Neural progenitor cell (in vitro differentiated cells): ENCODE results near the gene KIAA0040. TPM values are rescaled to one million over a fixed set of nuclear protein-coding genes. Genes with fewer than 3 reads are reported as not detected.
A peak's percentile ranks its signal among the peaks of the same experiment; 100 is the strongest.

ENCODE experiments used
- DNase-seq: peaks from one replicate; pipeline ENCODE4 v3.0.0-alpha.2; 2016; ENCODE audit warnings: low spot score
- H2AFZ ChIP-seq: fragments of 200-600 bp; sonication (generic); replicated peaks from 2 replicates; pipeline ENCODE4 v1.6.1; 2016; ENCODE audit warnings: antibody characterized with exemption
- H3F3A ChIP-seq: fragments of 200-600 bp; sonication (generic); 2 replicates; pipeline ENCODE4 v1.6.1; 2016; ENCODE audit warnings: antibody characterized with exemption, low read depth
- H3K27ac ChIP-seq: fragments of 200-600 bp; sonication (generic); 2 replicates; pipeline ENCODE4 v1.5.1; 2016; ENCODE audit warnings: mild to moderate bottlenecking
- H3K27me3 ChIP-seq: fragments of 200-600 bp; sonication (generic); 2 replicates; pipeline ENCODE4 v1.6.1; 2016; ENCODE audit warnings: mild to moderate bottlenecking, moderate library complexity
- H3K36me3 ChIP-seq: fragments of 200-600 bp; sonication (generic); 2 replicates; pipeline ENCODE4 v1.5.1; 2016
- H3K4me1 ChIP-seq: fragments of 200-600 bp; sonication (generic); 2 replicates; pipeline ENCODE4 v1.6.1; 2016; ENCODE audit warnings: mixed run types
- H3K4me2 ChIP-seq: fragments of 200-600 bp; sonication (generic); 2 replicates; pipeline ENCODE4 v1.6.1; 2016
- H3K4me3 ChIP-seq: fragments of 200-600 bp; sonication (generic); 2 replicates; pipeline ENCODE4 v1.5.1; 2016
- H3K79me2 ChIP-seq: fragments of 200-600 bp; sonication (generic); 2 replicates; pipeline ENCODE4 v1.6.1; 2016; ENCODE audit warnings: low read depth
- H3K9ac ChIP-seq: fragments of 200-600 bp; sonication (generic); 2 replicates; pipeline ENCODE4 v1.6.1; 2016
- H3K9me3 ChIP-seq: fragments of 200-600 bp; sonication (generic); 2 replicates; pipeline ENCODE4 v1.5.1; 2016; ENCODE audit warnings: low read depth
- H4K20me1 ChIP-seq: fragments of 200-600 bp; sonication (generic); 2 replicates; pipeline ENCODE4 v1.6.1; 2016; ENCODE audit warnings: low read depth
- H3K27ac Mint-ChIP-seq: 3 replicates; pipeline ENCODE4 v1.8.0; 2021; ENCODE audit warnings: mixed read lengths
- H3K27me3 Mint-ChIP-seq: 2 replicates; pipeline ENCODE4 v1.8.0; 2022; ENCODE audit warnings: low read depth, mild to moderate bottlenecking, inconsistent platforms, moderate library complexity, mixed read lengths; ENCODE audit not compliant: insufficient read depth
- H3K36me3 Mint-ChIP-seq: 3 replicates; pipeline ENCODE4 v1.8.0; 2021; ENCODE audit warnings: mixed read lengths
- H3K4me1 Mint-ChIP-seq: 3 replicates; pipeline ENCODE4 v1.8.0; 2021; ENCODE audit warnings: mixed read lengths
- H3K4me3 Mint-ChIP-seq: 3 replicates; pipeline ENCODE4 v1.8.0; 2021; ENCODE audit warnings: mild to moderate bottlenecking, moderate library complexity, mixed read lengths
- H3K9me3 Mint-ChIP-seq: 3 replicates; pipeline ENCODE4 v1.8.0; 2020; ENCODE audit warnings: mixed read lengths
- EZH2 ChIP-seq: fragments of 200-600 bp; sonication (generic); IDR thresholded peaks from 2 replicates; pipeline ENCODE4 v1.6.1; 2017; ENCODE audit warnings: antibody characterized with exemption, mild to moderate bottlenecking, moderate library complexity
- EZH2phosphoT487 ChIP-seq: fragments of 200-600 bp; sonication (generic); IDR thresholded peaks from 2 replicates; pipeline ENCODE4 v1.6.1; 2017; ENCODE audit warnings: antibody characterized with exemption
- total RNA-seq: library from RNA; depleted of rRNA; stranded (reverse); fragments of >200 nt; gene quantifications from 2 replicates; pipeline ENCODE4 v1.2.3, GENCODE V29; 2015; ENCODE audit warnings: low replicate concordance
- TF ChIP-seq, protein P1 (sequence below): fragments of 200-600 bp; sonication (generic); IDR thresholded peaks from 2 replicates; pipeline ENCODE4 v1.5.1; 2017; ENCODE audit warnings: antibody characterized with exemption, mild to moderate bottlenecking

KIAA0040 gene
- total RNA-seq, 1 donor from 2014 or later = not detected

DNA sequence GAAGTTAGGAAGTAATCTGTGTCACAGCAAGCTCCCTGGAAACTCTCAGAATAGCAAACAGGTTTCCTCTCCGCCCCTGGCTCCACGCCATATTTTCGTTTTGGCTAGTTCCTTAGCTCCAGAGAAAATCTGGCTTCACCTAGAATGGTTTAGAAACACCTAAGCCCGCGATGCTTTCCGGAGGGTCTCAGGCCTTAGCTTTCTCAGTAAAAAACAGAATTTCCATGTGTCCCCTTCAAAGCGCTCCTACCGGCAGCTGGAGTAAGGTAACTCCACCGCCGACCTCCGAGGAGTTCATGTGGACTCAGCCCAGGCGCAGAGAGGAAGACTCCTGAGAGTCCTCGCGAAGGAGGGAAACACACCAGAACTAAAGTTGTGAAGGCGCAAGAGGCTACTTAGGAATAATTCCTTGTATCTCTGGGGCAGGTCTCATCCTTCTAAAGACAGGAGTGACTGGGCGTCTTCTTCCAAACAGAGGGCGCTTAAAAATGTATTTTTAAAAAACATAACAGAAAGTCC, 406 bp downstream of the KIAA0040 start:
- Histone ChIP-seq H3K4me1 (peaks cover 7% of the 10 kb centered on the region), H3K4me3 (peak overlapping the region; percentile 56), H3F3A (no peaks in the 10 kb centered on the region), H3K9ac (no peak overlapping the region), H3K4me2 (peak overlapping the region; percentile 95), H3K27ac (no peak overlapping the region), H3K79me2 (no peaks in the 10 kb centered on the region), H4K20me1 (no peaks in the 10 kb centered on the region), H3K36me3 (no peaks in the 10 kb centered on the region), H3K27me3 (peaks cover 65% of the 10 kb centered on the region), H2AFZ (peak overlapping the region; percentile 43), H3K9me3 (no peaks in the 10 kb centered on the region)
- Mint-ChIP-seq H3K27me3 (peaks cover 30% of the 10 kb centered on the region), H3K36me3 (no peaks in the 10 kb centered on the region), H3K27ac (no peak overlapping the region), H3K4me3 (peak overlapping the region; percentile 88), H3K9me3 (no peaks in the 10 kb centered on the region), H3K4me1 (peaks cover 3% of the 10 kb centered on the region)
- DNase-seq = peak; percentile 42
- TF ChIP-seq, protein P1, sequence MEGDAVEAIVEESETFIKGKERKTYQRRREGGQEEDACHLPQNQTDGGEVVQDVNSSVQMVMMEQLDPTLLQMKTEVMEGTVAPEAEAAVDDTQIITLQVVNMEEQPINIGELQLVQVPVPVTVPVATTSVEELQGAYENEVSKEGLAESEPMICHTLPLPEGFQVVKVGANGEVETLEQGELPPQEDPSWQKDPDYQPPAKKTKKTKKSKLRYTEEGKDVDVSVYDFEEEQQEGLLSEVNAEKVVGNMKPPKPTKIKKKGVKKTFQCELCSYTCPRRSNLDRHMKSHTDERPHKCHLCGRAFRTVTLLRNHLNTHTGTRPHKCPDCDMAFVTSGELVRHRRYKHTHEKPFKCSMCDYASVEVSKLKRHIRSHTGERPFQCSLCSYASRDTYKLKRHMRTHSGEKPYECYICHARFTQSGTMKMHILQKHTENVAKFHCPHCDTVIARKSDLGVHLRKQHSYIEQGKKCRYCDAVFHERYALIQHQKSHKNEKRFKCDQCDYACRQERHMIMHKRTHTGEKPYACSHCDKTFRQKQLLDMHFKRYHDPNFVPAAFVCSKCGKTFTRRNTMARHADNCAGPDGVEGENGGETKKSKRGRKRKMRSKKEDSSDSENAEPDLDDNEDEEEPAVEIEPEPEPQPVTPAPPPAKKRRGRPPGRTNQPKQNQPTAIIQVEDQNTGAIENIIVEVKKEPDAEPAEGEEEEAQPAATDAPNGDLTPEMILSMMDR = no peak
- TF ChIP-seq EZH2 = peak; percentile 44

DNA sequence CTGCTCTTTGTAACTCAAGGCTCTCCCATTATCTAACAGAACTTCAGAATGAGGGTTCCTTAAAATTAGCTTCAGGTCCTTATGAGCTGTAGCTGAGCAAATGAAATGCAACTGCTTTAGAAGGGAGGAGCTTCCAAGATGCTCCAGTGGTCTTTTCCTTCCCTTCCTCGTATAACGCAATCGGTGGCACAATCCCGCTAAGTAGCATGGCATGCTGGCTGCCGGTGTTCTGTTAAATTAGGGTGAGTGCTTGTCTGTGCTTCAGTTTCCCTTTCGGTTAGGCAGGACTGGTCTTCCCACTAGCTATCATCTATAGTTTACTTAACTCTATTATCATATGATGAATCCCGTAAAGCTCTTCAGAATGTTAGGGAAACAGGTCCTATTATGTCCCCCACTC, 917 bp downstream of the KIAA0040 start:
- H3K9me3 ChIP-seq = no peaks in the 10 kb centered on the region
- peak overlapping the region; percentile 95 for H3K4me2 ChIP-seq
- H3K4me3 ChIP-seq = peak overlapping the region; percentile 56
- H3K4me1 ChIP-seq = peaks cover 7% of the 10 kb centered on the region
- peaks cover 65% of the 10 kb centered on the region for H3K27me3 ChIP-seq
- no peaks in the 10 kb centered on the region for H3K36me3 ChIP-seq
- peak; percentile 14 for DNase-seq
- H3K27ac ChIP-seq = no peak overlapping the region
- Mint-ChIP-seq H3K4me1 (peaks cover 3% of the 10 kb centered on the region), H3K9me3 (no peaks in the 10 kb centered on the region), H3K27ac (no peak overlapping the region), H3K4me3 (peak overlapping the region; percentile 88), H3K27me3 (peaks cover 30% of the 10 kb centered on the region), H3K36me3 (no peaks in the 10 kb centered on the region)
- H3K79me2 ChIP-seq = no peaks in the 10 kb centered on the region
- H2AFZ ChIP-seq = peak overlapping the region; percentile 43
- TF ChIP-seq, protein P1 = no peak
- TF ChIP-seq EZH2 = peak; percentile 13
- no peaks in the 10 kb centered on the region for H3F3A ChIP-seq
- H4K20me1 ChIP-seq = no peaks in the 10 kb centered on the region
- no peak overlapping the region for H3K9ac ChIP-seq

DNA sequence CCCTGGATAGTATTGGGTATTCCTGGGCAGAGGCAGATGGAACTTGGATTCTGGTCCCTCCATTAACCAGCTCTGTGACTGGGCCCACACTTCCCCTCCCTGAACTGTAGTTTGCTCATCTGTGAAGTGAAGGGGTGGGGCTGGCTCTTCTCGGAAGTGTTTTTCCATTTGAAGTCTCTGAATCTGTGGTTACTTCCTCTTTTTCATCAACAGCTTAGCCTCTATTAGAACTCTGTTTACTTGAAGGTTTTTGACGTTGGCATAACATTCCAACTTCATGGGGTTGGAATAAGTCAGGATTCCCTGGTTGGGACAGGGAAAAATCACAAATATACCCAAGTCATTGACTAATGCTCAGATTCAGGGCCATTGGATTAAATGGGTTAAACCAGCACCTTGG, 3.6 kb downstream of the KIAA0040 start:
- TF ChIP-seq, protein P1 = no peak
- TF ChIP-seq EZH2 = no peak
- TF ChIP-seq EZH2phosphoT487 = no peak
- H3K27ac ChIP-seq = no peak overlapping the region
- H3K79me2 ChIP-seq = no peaks in the 10 kb centered on the region
- DNase-seq = no peak
- no peaks in the 10 kb centered on the region for H3K9me3 ChIP-seq
- H3K4me3 ChIP-seq = no peak overlapping the region
- no peaks in the 10 kb centered on the region for H3K36me3 ChIP-seq
- no peaks in the 10 kb centered on the region for H4K20me1 ChIP-seq
- H3K4me2 ChIP-seq = no peak overlapping the region
- peaks cover 45% of the 10 kb centered on the region for H3K27me3 ChIP-seq
- H3K36me3 Mint-ChIP-seq = no peaks in the 10 kb centered on the region
- H3K4me1 ChIP-seq = peaks cover 7% of the 10 kb centered on the region
- H3K27ac Mint-ChIP-seq = no peak overlapping the region
- H3K4me3 Mint-ChIP-seq = no peak overlapping the region
- H3K9me3 Mint-ChIP-seq = no peaks in the 10 kb centered on the region
- H2AFZ ChIP-seq = no peak overlapping the region
- peaks cover 3% of the 10 kb centered on the region for H3K4me1 Mint-ChIP-seq
- H3K9ac ChIP-seq = no peak overlapping the region
- H3K27me3 Mint-ChIP-seq = peaks cover 32% of the 10 kb centered on the region
- H3F3A ChIP-seq = no peaks in the 10 kb centered on the region
